ENCODE measurements around the gene MPG.

MPG gene

GRCh38 chr16:53346-54236 is 24.4 kb upstream of the MPG start, which contains the start of the genes POLR3K and SNRNP25:
POLR3K (minus strand) TSS chr16:53608; CDS start chr16:53586, 22 bp downstream.
SNRNP25 (plus strand) TSS chr16:53828; CDS start chr16:54017, 189 bp downstream.
- peak; percentile 90 for FAIRE-seq

- FAIRE-seq, result no peak
Measured at GRCh38 chr16:54237-54581, 23.8 kb upstream of the MPG start.

- FAIRE-seq, result no peak
Measured at GRCh38 chr16:55571-56136, 22.4 kb upstream of the MPG start.

- no peak for FAIRE-seq
Measured at GRCh38 chr16:56231-56927, 21.6 kb upstream of the MPG start.

GRCh38 chr16:57711-58110 is 20.3 kb upstream of the MPG start:
- no peak for FAIRE-seq

GRCh38 chr16:58491-59439 is 19.3 kb upstream of the MPG start:
- FAIRE-seq, result no peak

- FAIRE-seq, result no peak
Measured at GRCh38 chr16:59440-60059, 18.5 kb upstream of the MPG start.

- FAIRE-seq, result no peak
Measured at GRCh38 chr16:60166-60565, 17.9 kb upstream of the MPG start.

- no peak for FAIRE-seq
Measured at GRCh38 chr16:60929-61878, 16.8 kb upstream of the MPG start.

- no peak for FAIRE-seq
Measured at GRCh38 chr16:61879-62281, 16.1 kb upstream of the MPG start.

GRCh38 chr16:62283-62967 is 15.6 kb upstream of the MPG start:
- no peak for FAIRE-seq

- no peak for FAIRE-seq
Measured at GRCh38 chr16:62968-63391, 15.0 kb upstream of the MPG start.

GRCh38 chr16:63466-63865 is 14.6 kb upstream of the MPG start:
- no peak for FAIRE-seq

- no peak for FAIRE-seq
Measured at GRCh38 chr16:63998-64913, 13.8 kb upstream of the MPG start.

- no peak for FAIRE-seq
Measured at GRCh38 chr16:64914-65255, 13.1 kb upstream of the MPG start.

- FAIRE-seq, result no peak
Measured at GRCh38 chr16:65745-66144, 12.3 kb upstream of the MPG start.

- FAIRE-seq, result no peak
Measured at GRCh38 chr16:66309-67182, 11.5 kb upstream of the MPG start.

- FAIRE-seq, result no peak
Measured at GRCh38 chr16:67183-67791, 10.7 kb upstream of the MPG start.

Data from G401.6 (cell line).